ENCODE measurements around the gene KLK2. TPM values are rescaled to one million over a fixed set of nuclear protein-coding genes. Genes with fewer than 3 reads are reported as not detected.

KLK2 gene
- total RNA-seq, 1 experiment from 2014 or later: not detected

DNA sequence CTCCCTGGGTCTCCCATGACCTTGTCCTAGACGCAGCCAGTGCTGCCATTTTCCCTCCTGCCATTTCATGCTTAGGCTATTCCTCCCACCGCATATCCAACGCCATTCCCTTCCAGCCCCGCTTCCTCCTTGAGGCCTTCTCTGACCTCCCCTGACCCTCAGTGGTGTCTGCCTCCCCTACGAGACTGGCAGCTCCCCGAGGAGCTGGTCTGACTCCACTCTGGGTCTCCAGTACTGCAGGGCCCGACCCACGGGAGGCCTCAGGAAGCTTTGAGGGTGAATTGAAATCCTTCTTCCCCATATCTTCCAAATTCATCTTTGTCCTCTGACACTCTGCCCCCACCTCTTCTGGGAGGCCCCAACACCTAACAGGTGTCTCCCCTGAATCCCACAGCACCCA, 40.6 kb upstream of the KLK2 start:
- Histone ChIP-seq H3K36me3 (ENCODE audit: control insufficient read depth, insufficient read depth, low read length) (no peaks in the 10 kb centered on the region), H3K4me1 (ENCODE audit: control insufficient read depth, insufficient read depth, low read length) (no peaks in the 10 kb centered on the region), H3K4me3 (ENCODE audit: low read depth in 2 of 2, low read length in 2 of 2) (no peak overlapping the region), H3K27me3 (ENCODE audit: control insufficient read depth, insufficient read depth, low read length) (no peaks in the 10 kb centered on the region), H3K27ac (ENCODE audit: low read length) (no peak overlapping the region), H3K9me3 (ENCODE audit: control insufficient read depth, insufficient read depth, low read depth, low read length) (no peaks in the 10 kb centered on the region)
- ATAC-seq (no peak), DNase-seq (ENCODE audit: low read depth, low spot score) (no peak)
- BruUV-seq (replicated peaks): no TSS peak
- intact Hi-C loops (cut with micrococcal nuclease; ENCODE audit: unreplicated experiment) (no loop called here), in situ Hi-C loops (cut with HindIII; ENCODE audit: low pct_unique_long_range_greater_than_20kb, low sequenced_read_pairs) (no loop called here)
- no peak for TF ChIP-seq TCF7L2 (IDR thresholded peaks at IDR 0.05; ENCODE audit: low read depth, low read length)
- no peak for TF ChIP-seq SIN3A (IDR thresholded peaks at IDR 0.05; ENCODE audit: borderline replicate concordance, insufficient read depth, low read depth, low read length)
- TF ChIP-seq POLR2AphosphoS5 (IDR thresholded peaks at IDR 0.05; ENCODE audit: low read depth, low read length): no peak
- no peak for TF ChIP-seq CTCF (IDR thresholded peaks at IDR 0.05)
- TF ChIP-seq REST (IDR thresholded peaks at IDR 0.05; ENCODE audit: insufficient read depth in 1 of 2, low read depth in 2 of 2, low read length in 1 of 2): no peak
- ChIA-PET POLR2A (no interaction called here), CTCF (no interaction called here)

- intact Hi-C loops (cut with micrococcal nuclease; ENCODE audit: unreplicated experiment) (no loop called here), in situ Hi-C loops (cut with HindIII; ENCODE audit: low pct_unique_long_range_greater_than_20kb, low sequenced_read_pairs) (no loop called here)
- no peak for ATAC-seq
- no peak within 1 kb of the TSS for H3K27ac ChIP-seq (ENCODE audit: low read length)
- H3K36me3 ChIP-seq (ENCODE audit: control insufficient read depth, insufficient read depth, low read length): no peaks in the 10 kb centered on the region
- ChIA-PET POLR2A (no interaction called here), CTCF (no interaction called here)
- H3K4me1 ChIP-seq (ENCODE audit: control insufficient read depth, insufficient read depth, low read length): no peaks in the 10 kb centered on the region
- no peak within 1 kb of the TSS for H3K4me3 ChIP-seq (ENCODE audit: low read depth in 2 of 2, low read length in 2 of 2)
- no peaks in the 10 kb centered on the region for H3K9me3 ChIP-seq (ENCODE audit: control insufficient read depth, insufficient read depth, low read depth, low read length)
- no peak for DNase-seq (ENCODE audit: low read depth, low spot score)
- no TSS peak for BruUV-seq (replicated peaks)
- no peak for TF ChIP-seq CTCF (IDR thresholded peaks at IDR 0.05)
- no peak for TF ChIP-seq REST (IDR thresholded peaks at IDR 0.05; ENCODE audit: insufficient read depth in 1 of 2, low read depth in 2 of 2, low read length in 1 of 2)
- no peak for TF ChIP-seq TCF7L2 (IDR thresholded peaks at IDR 0.05; ENCODE audit: low read depth, low read length)
- no peak for TF ChIP-seq SIN3A (IDR thresholded peaks at IDR 0.05; ENCODE audit: borderline replicate concordance, insufficient read depth, low read depth, low read length)
- no peak for TF ChIP-seq POLR2AphosphoS5 (IDR thresholded peaks at IDR 0.05; ENCODE audit: low read depth, low read length)
- no peaks in the 10 kb centered on the region for H3K27me3 ChIP-seq (ENCODE audit: control insufficient read depth, insufficient read depth, low read length)
Measured at GRCh38 chr19:50833117-50833801, 40.0 kb upstream of the KLK2 start, which contains the start of gene KLK15. KLK15 (minus strand) TSS chr19:50833574; CDS start chr19:50831492, 2,082 bp downstream.

All from Panc1 (cell line).